B cell (primary cell): ENCODE data around the gene NDUFA12. TPM values are rescaled to one million over a fixed set of nuclear protein-coding genes. Genes with fewer than 3 reads are reported as not detected.

Experiments used
- ATAC-seq: fragments of 200-7000 bp; cut with Tn5 transposase; one replicate; pipeline ENCODE4 v1.10.0; 2021; ENCODE audit warnings: low read depth, mild to moderate bottlenecking, moderate number of reproducible peaks, moderate library complexity
- CTCF ChIA-PET: fragments of 350-600 bp; sonication (Branson Sonifier 250); formaldehyde crosslinking; loops from one replicate; lab custom pipeline; 2021; ENCODE audit warnings: antibody characterized with exemption, inconsistent platforms; lab: Charles Lee
- POLR2A ChIA-PET: fragments of 350-600 bp; sonication (Branson Sonifier 250); formaldehyde crosslinking; loops from one replicate; lab custom pipeline; 2021; ENCODE audit warnings: antibody characterized with exemption; lab: Charles Lee
- DNase-seq: peaks from one replicate; pipeline ENCODE4 v3.0.0; 2013
- H2AFZ ChIP-seq: 2 replicates; pipeline ENCODE4 v1.6.1; 2012; ENCODE audit warnings: mild to moderate bottlenecking, low read depth, low read length; ENCODE audit not compliant: insufficient read depth, poor library complexity, severe bottlenecking
- H3K27ac ChIP-seq, 2 donors: 1 replicate in 1 of 2; 2 replicates in 1 of 2; pipeline ENCODE4 v1.5.1; 2012 to 2013; ENCODE audit warnings: low read length in 2 of 2, mild to moderate bottlenecking in 2 of 2, moderate library complexity in 1 of 2
- H3K27me3 ChIP-seq, 4 experiments: fragments of 200-600 bp in 1 of 4; sonication (generic) in 1 of 4; replicated peaks in 1 of 4; 1 replicate in 2 of 4; 2 replicates in 2 of 4; pipeline versions ENCODE4 v1.6.1 to v1.7.0; 2013 to 2016; ENCODE audit warnings: low read length in 3 of 4, mild to moderate bottlenecking in 2 of 4, mixed read lengths in 1 of 4, moderate library complexity in 1 of 4; ENCODE audit not compliant: insufficient read depth in 4 of 4, control insufficient read depth in 3 of 4; ENCODE audit errors: control extremely low read depth in 1 of 4
- H3K36me3 ChIP-seq, 2 experiments: replicated peaks in 1 of 2; 1 replicate in 1 of 2; 2 replicates in 1 of 2; pipeline versions ENCODE4 v1.6.1 to v1.7.1; 2013; ENCODE audit warnings: low read length in 1 of 2; ENCODE audit not compliant: insufficient read depth in 2 of 2, control insufficient read depth in 1 of 2; ENCODE audit errors: control extremely low read depth in 1 of 2, extremely low read depth in 1 of 2
- H3K4me1 ChIP-seq, 2 donors: fragments of 200-600 bp in 1 of 2; sonication (generic) in 1 of 2; 1 replicate in 1 of 2; 2 replicates in 1 of 2; pipeline versions ENCODE4 v1.5.1 to v1.6.1; 2013 to 2017; ENCODE audit warnings: low read length in 2 of 2; ENCODE audit not compliant: control insufficient read depth in 2 of 2, insufficient read depth in 2 of 2
- H3K4me2 ChIP-seq: replicated peaks from 2 replicates; pipeline ENCODE3; 2012; ENCODE audit warnings: mild to moderate bottlenecking, low read depth, low read length; ENCODE audit not compliant: poor library complexity, severe bottlenecking
- H3K4me3 ChIP-seq, 5 experiments: fragments of 200-600 bp in 1 of 5; sonication (generic) in 1 of 5; 1 replicate in 3 of 5; 2 replicates in 2 of 5; pipeline versions ENCODE4 v1.5.1 to v1.7.0; 2011 to 2016; ENCODE audit warnings: low read length in 4 of 5, mild to moderate bottlenecking in 4 of 5, low read depth in 2 of 5, control low read depth in 1 of 5, moderate library complexity in 1 of 5; ENCODE audit not compliant: insufficient read depth in 1 of 5; ENCODE audit errors: control extremely low read depth in 1 of 5, extremely low read depth in 1 of 5
- H3K79me2 ChIP-seq: fragments of 200-600 bp; sonication (generic); one replicate; pipeline ENCODE4 v1.6.0; 2016; ENCODE audit warnings: low read length; ENCODE audit not compliant: control insufficient read depth, insufficient read depth
- H3K9ac ChIP-seq: fragments of 200-600 bp; sonication (generic); 2 replicates; pipeline ENCODE4 v1.6.1; 2017; ENCODE audit warnings: mild to moderate bottlenecking, low read length, moderate library complexity
- H3K9me3 ChIP-seq, 3 donors: one replicate each; pipeline versions ENCODE4 v1.6.1 to v1.7.1; 2013; ENCODE audit warnings: low read length in 2 of 3; ENCODE audit not compliant: control insufficient read depth in 2 of 3, insufficient read depth in 1 of 3; ENCODE audit errors: control extremely low read depth in 1 of 3
- H4K20me1 ChIP-seq: 2 replicates; pipeline ENCODE4 v1.6.0; 2012; ENCODE audit warnings: mild to moderate bottlenecking, low read length; ENCODE audit not compliant: insufficient read depth, control insufficient read depth, poor library complexity, severe bottlenecking
- H3K27ac Mint-ChIP-seq: one replicate; pipeline ENCODE4 v1.8.0; 2021; ENCODE audit warnings: mixed read lengths
- H3K27me3 Mint-ChIP-seq: one replicate; pipeline ENCODE4 v1.8.0; 2021; ENCODE audit warnings: mixed read lengths
- H3K4me1 Mint-ChIP-seq: one replicate; pipeline ENCODE4 v1.8.0; 2021; ENCODE audit warnings: mixed read lengths
- H3K4me3 Mint-ChIP-seq: one replicate; pipeline ENCODE4 v1.8.0; 2021; ENCODE audit warnings: mixed read lengths
- H3K9me3 Mint-ChIP-seq: one replicate; pipeline ENCODE4 v1.8.0; 2022; ENCODE audit warnings: mixed read lengths; ENCODE audit not compliant: insufficient read depth
- CTCF ChIP-seq: fragments of 200-600 bp; IDR thresholded peaks from one replicate; pipeline ENCODE4 v1.8.0; 2022; ENCODE audit warnings: antibody characterized with exemption, mild to moderate bottlenecking
- EZH2 ChIP-seq: IDR thresholded peaks from 2 replicates; pipeline ENCODE4 v1.6.1; 2012; ENCODE audit warnings: borderline replicate concordance, low read depth, mild to moderate bottlenecking, moderate library complexity, low read length; ENCODE audit not compliant: insufficient read depth, poor library complexity, severe bottlenecking
- WGBS: methylation state at CpG from one replicate; pipeline ENCODE4 v1.1.5; 2013; ENCODE audit warnings: missing lambda C conversion rate; ENCODE audit not compliant: insufficient coverage; 5-methylcytosine and 5-hydroxymethylcytosine counted together
- intact Hi-C: fragments of 100-400 bp; cut with micrococcal nuclease; formaldehyde crosslinking; loops from one replicate; pipeline ENCODE4 v1.10.0; 2022
- polyA plus RNA-seq: library from polyadenylated mRNA; depleted of rRNA; stranded (reverse); fragments of >200 nt; gene quantifications from 2 replicates; pipeline ENCODE4 v1.2.3, GENCODE V29; 2012
- total RNA-seq, 2 donors: library from RNA; stranded (reverse); fragments of 120-200 nt in 1 of 2; gene quantifications; 1 replicate in 1 of 2; 2 replicates in 1 of 2; pipeline versions ENCODE4 v1.2.3 to v1.2.4, GENCODE V29; 2013 to 2022

The NDUFA12 gene
- total and polyA plus RNA-seq, 2 donors (not counting 1 experiment from before 2014, with no cell fraction given) = 41.7 to 51.8 TPM

GRCh38 chr12:95017482-95017881 is 14.0 kb upstream of the NDUFA12 start:
- intact Hi-C loops = no loop called here
- DNase-seq (no peak), ATAC-seq (no peak)
- Mint-ChIP-seq H3K27ac (no peak overlapping the region), H3K27me3 (no peaks in the 10 kb centered on the region), H3K4me3 (no peak overlapping the region), H3K4me1 (peaks cover 4% of the 10 kb centered on the region), H3K9me3 (peaks cover 3% of the 10 kb centered on the region)
- Histone ChIP-seq H3K4me3 (no peak overlapping the region), H3K4me2 (no peak overlapping the region), H3K9me3 (no peaks in the 10 kb centered on the region), H3K4me1 (peaks cover 0 to 7% of the 10 kb centered on the region in 2 donors), H3K79me2 (no peaks in the 10 kb centered on the region), H3K9ac (no peak overlapping the region), H3K27me3 (no peaks in the 10 kb centered on the region), H3K27ac (no peak overlapping the region), H3K36me3 (peaks cover 0 to 3% of the 10 kb centered on the region in 2 experiments), H4K20me1 (no peaks in the 10 kb centered on the region), H2AFZ (no peak overlapping the region)
- WGBS = no CpG with 5 or more reads among the region's 1 CpG
- no peak for TF ChIP-seq EZH2
- no peak for TF ChIP-seq CTCF
- ChIA-PET POLR2A (no interaction called here), CTCF (no interaction called here)

- peaks cover 3% of the 10 kb centered on the region for H3K9me3 Mint-ChIP-seq
- Histone ChIP-seq H3K36me3 (no peaks in the 10 kb centered on the region), H3K4me1 (peaks cover 0 to 7% of the 10 kb centered on the region in 2 donors), H3K27me3 (no peaks in the 10 kb centered on the region), H3K4me2 (no peak overlapping the region), H3K27ac (no peak overlapping the region), H4K20me1 (no peaks in the 10 kb centered on the region), H3K4me3 (no peak overlapping the region), H3K9ac (no peak overlapping the region), H3K79me2 (no peaks in the 10 kb centered on the region), H3K9me3 (no peaks in the 10 kb centered on the region), H2AFZ (no peak overlapping the region)
- no peak for TF ChIP-seq CTCF
- TF ChIP-seq EZH2 = no peak
- POLR2A ChIA-PET = no interaction called here
- H3K4me3 Mint-ChIP-seq = no peak overlapping the region
- H3K27ac Mint-ChIP-seq = no peak overlapping the region
- CTCF ChIA-PET = interaction anchor here (1.5 kb wide), 1 partner anchor 11 kb away, joined by 6 read pairs; the partner anchor contains the start of gene NDUFA12
- no peak for ATAC-seq
- no peak for DNase-seq
- intact Hi-C loops = no loop called here
- H3K27me3 Mint-ChIP-seq = no peaks in the 10 kb centered on the region
- H3K4me1 Mint-ChIP-seq = peaks cover 10% of the 10 kb centered on the region
- no CpG with 5 or more reads among the region's 2 CpGs for WGBS
These were observed 12.6 kb upstream of the NDUFA12 start for GRCh38 chr12:95016120-95016519.
